CD14-positive monocyte (primary cell): ENCODE data around the gene SLC9A4. TPM values are rescaled to one million over a fixed set of nuclear protein-coding genes. Genes with fewer than 3 reads are reported as not detected.

ENCODE experiments used
- DNase-seq, 3 donors: peaks; one replicate each; pipeline ENCODE4 v3.0.0-alpha.2; 2011 to 2022
- H2AFZ ChIP-seq: 2 replicates; pipeline ENCODE4 v1.6.0; 2012; ENCODE audit warnings: mild to moderate bottlenecking, low read depth, low read length, inconsistent platforms; ENCODE audit not compliant: insufficient read depth, poor library complexity, severe bottlenecking
- H3K27ac ChIP-seq, 2 donors: 1 replicate in 1 of 2; 2 replicates in 1 of 2; pipeline ENCODE4 v1.5.1; 2012 to 2013; ENCODE audit warnings: low read length in 2 of 2, control low read depth in 1 of 2, inconsistent platforms in 1 of 2, low read depth in 1 of 2, mild to moderate bottlenecking in 1 of 2
- H3K27me3 ChIP-seq, 2 donors: one replicate each; pipeline versions ENCODE4 v1.6.0 to v1.6.1; 2011 to 2013; ENCODE audit warnings: low read length in 2 of 2; ENCODE audit not compliant: control insufficient read depth in 2 of 2, insufficient read depth in 2 of 2
- H3K36me3 ChIP-seq, 2 donors: replicated peaks in 1 of 2; 1 replicate in 1 of 2; 2 replicates in 1 of 2; pipeline versions ENCODE4 v1.5.1 to v1.6.1; 2012 to 2013; ENCODE audit warnings: low read length in 2 of 2, control low read depth in 1 of 2, inconsistent platforms in 1 of 2, mild to moderate bottlenecking in 1 of 2; ENCODE audit not compliant: insufficient read depth in 2 of 2, control insufficient read depth in 1 of 2
- H3K4me1 ChIP-seq, 2 donors: 1 replicate in 1 of 2; 2 replicates in 1 of 2; pipeline versions ENCODE4 v1.5.1 to v1.6.1; 2012 to 2013; ENCODE audit warnings: low read length in 2 of 2, control low read depth in 1 of 2, inconsistent platforms in 1 of 2, mild to moderate bottlenecking in 1 of 2, moderate library complexity in 1 of 2; ENCODE audit not compliant: insufficient read depth in 2 of 2, control insufficient read depth in 1 of 2
- H3K4me2 ChIP-seq: replicated peaks from 2 replicates; pipeline ENCODE3; 2012; ENCODE audit warnings: low read length, moderate library complexity, mild to moderate bottlenecking; ENCODE audit not compliant: poor library complexity, severe bottlenecking; ENCODE audit errors: extremely low read depth
- H3K4me3 ChIP-seq, 3 experiments: fragments of 200-600 bp in 1 of 3; sonication (generic) in 1 of 3; replicated peaks in 1 of 3; 1 replicate in 2 of 3; 2 replicates in 1 of 3; pipeline ENCODE4 v1.5.1; 2011 to 2013; ENCODE audit warnings: low read length in 3 of 3, mild to moderate bottlenecking in 3 of 3, control low read depth in 2 of 3, low read depth in 2 of 3, inconsistent platforms in 1 of 3, moderate library complexity in 1 of 3
- H3K79me2 ChIP-seq: 2 replicates; pipeline ENCODE4 v1.6.0; 2012; ENCODE audit warnings: mild to moderate bottlenecking, control low read depth, inconsistent platforms, low read length, moderate library complexity; ENCODE audit not compliant: insufficient read depth
- H3K9ac ChIP-seq: 2 replicates; pipeline ENCODE4 v1.6.0; 2017; ENCODE audit warnings: low read length, mild to moderate bottlenecking; ENCODE audit not compliant: insufficient read depth, poor library complexity, severe bottlenecking
- H3K9me3 ChIP-seq, 2 donors: replicated peaks in 1 of 2; 1 replicate in 1 of 2; 2 replicates in 1 of 2; pipeline versions ENCODE4 v1.5.1 to v1.6.1; 2012 to 2013; ENCODE audit warnings: low read length in 2 of 2, control low read depth in 1 of 2; ENCODE audit not compliant: control insufficient read depth in 1 of 2, insufficient read depth in 1 of 2
- H4K20me1 ChIP-seq: 2 replicates; pipeline ENCODE4 v1.6.0; 2012; ENCODE audit warnings: mild to moderate bottlenecking, low read length, control low read depth, moderate library complexity; ENCODE audit not compliant: insufficient read depth
- H3K27ac Mint-ChIP-seq, 7 donors: one replicate each; pipeline ENCODE4 v1.8.0; 2020; ENCODE audit warnings: mild to moderate bottlenecking in 7 of 7, mixed read lengths in 7 of 7, moderate library complexity in 6 of 7, inconsistent platforms in 2 of 7
- H3K27me3 Mint-ChIP-seq, 3 donors: one replicate each; pipeline ENCODE4 v1.8.0; 2021 to 2022; ENCODE audit warnings: low read depth in 3 of 3, mild to moderate bottlenecking in 3 of 3, mixed read lengths in 3 of 3, moderate library complexity in 3 of 3, inconsistent platforms in 1 of 3
- H3K36me3 Mint-ChIP-seq, 2 donors: one replicate each; pipeline ENCODE4 v1.8.0; 2020; ENCODE audit warnings: mixed read lengths in 2 of 2, inconsistent platforms in 1 of 2, mild to moderate bottlenecking in 1 of 2
- H3K4me1 Mint-ChIP-seq: one replicate; pipeline ENCODE4 v1.8.0; 2020; ENCODE audit warnings: mild to moderate bottlenecking, mixed read lengths
- H3K4me3 Mint-ChIP-seq, 2 donors: one replicate each; pipeline ENCODE4 v1.8.0; 2020; ENCODE audit warnings: mild to moderate bottlenecking in 2 of 2, mixed read lengths in 2 of 2, moderate library complexity in 1 of 2
- H3K9me3 Mint-ChIP-seq, 7 donors: one replicate each; pipeline ENCODE4 v1.8.0; 2020 to 2022; ENCODE audit warnings: mixed read lengths in 7 of 7, mild to moderate bottlenecking in 6 of 7, moderate library complexity in 6 of 7, inconsistent platforms in 2 of 7
- CTCF ChIP-seq: fragments of 200-600 bp; IDR thresholded peaks from one replicate; pipeline ENCODE4 v1.8.0; 2022; ENCODE audit warnings: antibody characterized with exemption, mild to moderate bottlenecking
- WGBS: methylation state at CpG from one replicate; pipeline ENCODE4 v1.1.5; 2013; ENCODE audit warnings: missing lambda C conversion rate; ENCODE audit not compliant: insufficient coverage; 5-methylcytosine and 5-hydroxymethylcytosine counted together
- intact Hi-C, 2 donors: fragments of 100-400 bp; cut with micrococcal nuclease; formaldehyde crosslinking; loops; one replicate each; pipeline versions ENCODE4 v1.15.0 to v1.15.1; 2023
- polyA plus RNA-seq, 3 donors: library from polyadenylated mRNA; depleted of rRNA in 1 of 3; unstranded in 2 of 3; stranded (reverse) in 1 of 3; fragments of 300-500 nt in 2 of 3; fragments of >200 nt in 1 of 3; fragmentation: Illumina TruSeq in 2 of 3; gene quantifications; 1 replicate in 2 of 3; 2 replicates in 1 of 3; pipeline ENCODE4 v1.2.3, GENCODE V29; 2012 to 2021

SLC9A4 gene
- polyA plus RNA-seq, 3 donors, result not detected

- no peak overlapping the region for H3K9ac ChIP-seq
- H3K9me3 ChIP-seq, result peaks cover 4 to 19% of the 10 kb centered on the region in 2 donors
- WGBS, result 100% methylated on average over 1 of the region's 2 CpGs
- H3K4me2 ChIP-seq, result no peak overlapping the region
- intact Hi-C loops, result no loop called here
- Mint-ChIP-seq H3K4me1 (no peaks in the 10 kb centered on the region), H3K4me3 (no peak overlapping the region), H3K27ac (no peak overlapping the region), H3K9me3 (peaks cover 12 to 38% (median 36%) of the 10 kb centered on the region in 7 donors), H3K36me3 (no peaks in the 10 kb centered on the region), H3K27me3 (no peaks in the 10 kb centered on the region)
- H3K27me3 ChIP-seq, result no peaks in the 10 kb centered on the region
- H3K36me3 ChIP-seq, result no peaks in the 10 kb centered on the region
- H3K79me2 ChIP-seq, result no peaks in the 10 kb centered on the region
- H4K20me1 ChIP-seq, result no peaks in the 10 kb centered on the region
- DNase-seq, result no peak
- no peaks in the 10 kb centered on the region for H3K4me1 ChIP-seq
- TF ChIP-seq CTCF, result no peak
- no peak overlapping the region for H3K27ac ChIP-seq
- H3K4me3 ChIP-seq, result no peak overlapping the region
- H2AFZ ChIP-seq, result no peak overlapping the region
Measured at GRCh38 chr2:102547462-102547861, 74.4 kb downstream of the SLC9A4 start.

DNA sequence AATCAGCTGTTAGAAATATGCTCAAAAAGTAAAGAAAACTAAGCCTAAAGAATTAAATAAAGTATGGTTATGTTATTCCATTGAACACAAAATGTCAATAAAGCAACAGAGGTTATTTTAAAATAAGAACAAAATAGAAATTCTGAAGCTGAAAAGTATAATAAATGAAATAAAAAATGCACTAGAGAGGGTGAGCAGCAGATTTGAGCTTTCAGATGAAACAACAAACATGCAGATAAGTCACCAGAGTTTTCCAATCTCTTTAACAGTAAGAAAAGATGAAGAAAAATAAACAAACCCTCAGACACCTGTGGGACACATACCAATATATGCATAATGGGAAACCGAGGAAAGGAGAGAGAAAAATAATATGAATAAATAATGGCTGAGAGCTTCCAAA is 76.0 kb downstream of the SLC9A4 start:
- intact Hi-C loops, result no loop called here
- H3K27ac ChIP-seq, result no peak overlapping the region
- no peak overlapping the region for H3K9ac ChIP-seq
- Mint-ChIP-seq H3K9me3 (peaks cover 12 to 41% (median 36%) of the 10 kb centered on the region in 7 donors), H3K27ac (no peak overlapping the region), H3K27me3 (peaks cover 0 to 3% (median 0%) of the 10 kb centered on the region in 3 donors), H3K36me3 (no peaks in the 10 kb centered on the region), H3K4me3 (no peak overlapping the region), H3K4me1 (no peaks in the 10 kb centered on the region)
- no peak overlapping the region for H2AFZ ChIP-seq
- WGBS, result no CpG with 5 or more reads among the region's 1 CpG
- no peak for TF ChIP-seq CTCF
- no peak overlapping the region for H3K4me3 ChIP-seq
- H3K27me3 ChIP-seq, result peaks cover 0 to 2% of the 10 kb centered on the region in 2 donors
- no peaks in the 10 kb centered on the region for H3K36me3 ChIP-seq
- H4K20me1 ChIP-seq, result no peaks in the 10 kb centered on the region
- no peak for DNase-seq
- peaks cover 4 to 19% of the 10 kb centered on the region in 2 donors for H3K9me3 ChIP-seq
- H3K4me2 ChIP-seq, result no peak overlapping the region
- H3K79me2 ChIP-seq, result no peaks in the 10 kb centered on the region
- no peaks in the 10 kb centered on the region for H3K4me1 ChIP-seq
